GM18517 (cell line): ENCODE measurements around the gene CUBN.

Experiments
- ATAC-seq: cut with Tn5 transposase; IDR thresholded peaks from one replicate; pipeline ENCODE4 v1.9.1; 2021; ENCODE audit warnings: mild to moderate bottlenecking, moderate library complexity; ENCODE audit not compliant: unreplicated experiment

The CUBN gene

DNA sequence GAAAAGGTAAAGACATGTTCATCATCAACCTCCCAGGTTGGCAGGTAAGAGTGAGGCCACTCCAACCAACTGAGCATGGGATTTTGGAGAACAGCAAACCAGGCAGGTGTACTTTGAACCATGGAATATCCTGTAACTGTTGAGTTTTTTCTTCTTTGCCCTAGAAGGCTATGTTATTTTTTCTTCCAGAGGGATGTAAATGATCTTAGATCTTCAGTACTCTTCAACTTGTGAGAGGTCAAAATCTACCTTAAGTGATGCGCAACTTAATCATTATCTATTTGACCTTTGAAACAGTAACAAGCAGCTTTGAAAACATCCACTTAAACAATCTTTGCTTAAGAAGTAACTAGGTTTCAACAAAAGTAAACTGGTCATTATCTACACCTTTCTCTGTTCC, at the start of gene CUBN:
TSS of gene CUBN (minus strand) at position 71 of the 400 bp plus-strand sequence. CDS start at position 25, 46 bp downstream.
- ATAC-seq = no peak

DNA sequence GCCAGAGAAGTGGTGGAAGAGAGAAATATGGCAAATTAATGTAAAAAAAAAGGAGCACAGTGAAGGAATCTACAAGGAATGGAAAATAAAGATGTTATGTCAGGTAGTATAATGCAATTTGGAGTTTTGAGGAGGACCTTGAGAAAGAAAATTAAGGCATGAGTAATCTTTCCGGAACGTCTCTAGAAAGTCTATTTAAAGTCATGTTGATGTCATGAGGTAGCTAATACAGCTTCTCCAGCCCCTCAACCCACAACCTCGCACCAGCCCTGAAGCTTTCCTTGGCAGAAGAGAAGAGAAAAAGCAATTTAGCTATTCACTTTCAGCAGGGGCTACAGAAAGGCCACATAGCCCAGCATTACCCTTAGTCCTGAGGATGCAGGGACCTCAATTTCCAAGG, 49.4 kb upstream of the CUBN start:
- ATAC-seq = no peak

DNA sequence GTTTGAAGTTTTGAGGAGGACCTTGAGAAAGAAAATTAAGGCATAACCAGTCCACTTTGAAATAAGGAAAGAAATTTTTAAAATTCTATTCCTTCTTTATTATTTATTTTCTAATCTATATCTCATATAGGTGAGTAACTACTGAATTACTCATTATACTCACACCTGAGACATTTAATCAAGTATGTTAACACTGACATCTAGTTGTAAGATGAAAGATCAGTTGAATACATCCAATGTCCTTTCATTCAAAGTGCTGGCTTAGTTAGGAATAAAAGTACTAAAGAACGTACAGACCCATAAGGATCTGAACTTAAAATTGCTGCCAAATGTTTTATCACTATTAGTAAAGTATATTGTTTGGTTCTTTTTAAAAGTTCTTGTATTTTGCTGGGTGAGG, 48.4 kb upstream of the CUBN start:
- ATAC-seq = no peak

- no peak for ATAC-seq
Measured at GRCh38 chr10:17177014-17177413, 47.4 kb upstream of the CUBN start.

GRCh38 chr10:17176091-17176490, 46.5 kb upstream of the CUBN start:
- no peak for ATAC-seq

- no peak for ATAC-seq
Measured at GRCh38 chr10:17175551-17175950, 45.9 kb upstream of the CUBN start.

- ATAC-seq = no peak
Measured at GRCh38 chr10:17174626-17175025, 45.0 kb upstream of the CUBN start.

GRCh38 chr10:17171141-17171641, 41.6 kb upstream of the CUBN start:
- no peak for ATAC-seq

DNA sequence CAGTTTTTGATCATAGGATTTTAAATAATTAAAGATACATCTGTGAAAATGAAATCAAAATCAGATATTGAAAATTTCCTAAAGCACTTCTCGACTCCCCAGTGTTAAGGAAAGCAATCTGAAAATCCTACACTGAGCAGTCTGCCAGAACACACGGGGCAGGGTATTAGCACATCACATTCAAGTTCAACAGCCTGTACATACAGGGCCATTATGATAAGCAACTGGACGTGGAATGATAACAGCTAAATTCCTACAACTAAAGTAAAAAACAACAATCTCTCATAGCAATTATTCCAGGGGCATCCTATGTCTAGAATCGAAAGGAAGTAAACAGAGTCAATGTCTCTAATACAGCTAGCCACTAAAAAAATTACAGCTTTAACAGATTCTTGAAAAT, 40.2 kb upstream of the CUBN start:
- no peak for ATAC-seq

DNA sequence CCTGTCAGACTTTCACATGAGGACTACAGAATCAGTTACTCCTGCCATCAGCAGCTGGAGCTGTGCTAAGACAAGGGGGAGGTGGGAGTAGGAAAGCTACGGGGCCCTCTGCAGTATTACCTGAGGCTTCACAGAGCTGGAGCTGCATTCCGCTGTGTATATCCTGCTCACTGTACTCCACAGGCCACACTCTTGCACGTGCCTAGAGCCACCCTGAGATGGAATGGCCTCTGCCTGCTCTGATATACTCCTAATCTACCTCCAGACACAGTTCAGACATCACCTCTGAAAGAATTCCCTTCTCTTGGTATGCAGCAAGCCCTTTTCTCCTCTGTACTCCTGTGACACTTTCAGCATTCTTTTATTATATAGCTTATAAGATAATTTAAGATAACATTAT, 37.1 kb upstream of the CUBN start:
- no peak for ATAC-seq

DNA sequence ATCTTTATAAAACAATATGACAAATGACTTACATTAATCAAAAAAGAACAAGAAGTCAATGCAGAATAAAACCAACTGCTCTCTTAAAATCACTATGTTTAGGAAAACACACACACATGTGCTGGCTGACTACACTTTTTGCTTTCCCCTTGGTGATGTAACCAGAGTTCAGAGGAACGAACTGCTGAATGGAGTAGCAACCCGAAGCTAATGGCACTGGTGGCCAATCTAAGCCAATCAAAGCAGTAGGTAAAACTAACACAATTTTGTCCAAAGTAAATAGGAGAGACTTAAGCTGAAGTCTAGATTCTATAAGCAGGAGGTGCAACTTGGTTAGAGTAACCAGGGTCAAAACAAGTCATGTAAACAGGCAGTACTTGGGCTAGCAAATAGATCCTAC, 33.2 kb upstream of the CUBN start:
- ATAC-seq = no peak

DNA sequence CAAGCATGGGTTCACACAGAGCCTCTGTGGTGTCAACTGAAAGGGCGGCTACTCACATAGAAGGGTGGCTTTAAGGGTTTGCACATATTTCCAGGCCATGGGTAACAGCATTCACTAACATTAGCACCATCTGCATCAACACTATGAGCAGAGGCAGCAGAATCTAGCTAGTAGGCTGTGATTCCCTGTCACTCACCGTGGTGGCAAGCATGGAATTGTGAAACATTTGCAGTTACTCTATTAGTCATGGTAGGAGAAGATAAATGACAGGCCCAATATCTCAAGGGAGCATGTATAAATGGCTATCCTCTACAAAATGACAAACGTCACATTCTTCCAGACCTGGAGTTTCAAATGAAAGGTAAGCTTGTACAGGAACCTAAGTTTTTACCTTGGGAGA, 32.2 kb upstream of the CUBN start:
- no peak for ATAC-seq

- no peak for ATAC-seq
Measured at GRCh38 chr10:17157024-17157423, 27.4 kb upstream of the CUBN start.

DNA sequence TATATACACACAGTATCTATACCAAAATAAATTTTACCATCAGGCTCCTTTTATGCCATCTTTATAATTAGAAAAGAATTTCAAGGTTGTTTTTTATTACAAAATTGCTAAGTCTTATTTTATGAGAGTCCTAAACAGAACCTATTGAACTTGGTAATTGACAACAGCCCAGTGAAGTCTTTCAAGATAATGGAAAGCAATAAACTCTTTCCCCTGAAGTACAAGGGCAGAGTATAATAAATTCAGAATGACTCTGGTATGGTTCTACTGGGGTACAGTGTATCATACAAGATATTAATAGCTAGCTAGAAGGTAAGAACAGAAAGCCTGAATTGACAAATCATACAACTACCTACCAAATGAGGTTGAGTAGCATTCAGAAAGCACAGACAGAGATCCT, 26.2 kb upstream of the CUBN start:
- no peak for ATAC-seq

DNA sequence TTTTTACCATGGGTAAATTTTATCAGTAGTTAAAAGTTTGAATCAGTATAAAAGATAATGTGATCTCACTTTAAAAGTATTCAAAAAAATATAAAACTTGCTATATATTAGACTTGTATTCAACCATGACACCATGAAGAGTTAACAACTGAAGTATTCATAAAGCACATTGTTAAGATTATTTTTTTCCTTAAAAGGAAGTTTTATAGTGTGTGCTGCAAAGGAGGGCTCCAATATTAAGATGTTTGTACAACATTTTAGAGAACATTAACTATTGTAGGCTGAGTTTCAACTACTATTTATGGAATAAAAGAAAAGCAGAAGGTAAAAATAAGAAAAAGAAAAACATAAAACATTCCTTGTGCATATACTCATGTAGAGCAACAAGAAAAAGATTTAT, 24.5 kb upstream of the CUBN start:
- ATAC-seq = no peak

GRCh38 chr10:17153321-17153720, 23.7 kb upstream of the CUBN start:
- ATAC-seq = no peak

DNA sequence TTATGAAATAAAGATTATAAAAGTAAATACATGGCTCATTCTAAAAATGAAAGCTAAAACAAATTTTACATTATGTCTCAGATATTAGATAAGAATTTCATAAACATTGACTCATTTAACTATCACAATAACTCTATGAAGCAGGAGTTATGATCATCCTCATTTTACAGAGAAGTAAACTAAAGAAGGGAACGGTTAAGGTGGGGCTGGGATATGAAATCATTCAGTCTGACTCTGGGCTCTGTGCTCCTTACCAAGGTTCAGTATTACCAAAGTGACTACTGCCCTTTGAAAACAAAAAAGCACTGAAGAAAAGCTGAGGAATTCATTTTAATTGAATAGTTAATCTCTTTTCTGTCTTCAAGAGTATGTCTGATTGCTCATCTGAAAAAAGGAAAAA, 22.1 kb upstream of the CUBN start:
- ATAC-seq = no peak

GRCh38 chr10:17147884-17148489, 18.4 kb upstream of the CUBN start:
- ATAC-seq = no peak

DNA sequence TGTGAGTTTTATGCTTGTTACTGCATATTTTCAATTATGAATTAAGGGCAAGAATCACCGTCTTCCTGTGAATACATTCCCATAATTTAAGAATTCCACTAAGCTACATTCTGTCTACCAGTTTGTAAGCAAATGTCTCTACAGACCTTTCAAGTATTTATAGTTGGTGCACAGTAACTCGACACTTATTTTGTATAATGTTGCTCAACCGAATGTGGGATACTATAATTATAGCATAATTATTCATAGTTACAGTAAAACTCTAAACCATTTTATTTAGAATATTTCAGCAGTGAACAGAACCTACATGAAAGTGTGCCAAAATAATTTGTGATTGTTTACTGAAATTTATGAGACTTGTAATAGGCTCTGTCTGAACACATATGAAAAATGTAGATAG, 17.3 kb upstream of the CUBN start:
- ATAC-seq = no peak

GRCh38 chr10:17145239-17145638, 15.6 kb upstream of the CUBN start:
- no peak for ATAC-seq

DNA sequence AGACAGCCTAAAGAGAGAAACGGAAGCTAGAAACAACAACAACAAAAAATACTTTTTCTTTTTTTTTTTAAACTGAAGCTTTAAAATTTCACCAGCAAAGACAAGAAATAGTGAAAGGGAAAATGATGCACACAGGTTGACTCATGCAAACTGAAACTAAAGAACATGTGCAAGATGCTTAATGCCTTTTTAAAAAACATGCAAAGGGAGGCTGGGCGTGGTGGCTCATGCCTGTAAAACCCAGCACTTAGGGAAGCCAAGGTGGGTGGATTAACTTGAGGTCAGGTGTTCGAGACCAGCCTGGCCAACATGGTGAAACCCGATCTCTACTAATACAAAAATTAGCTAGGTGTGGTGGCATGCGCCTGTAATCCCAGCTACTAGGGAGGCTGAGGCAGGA, 15.1 kb upstream of the CUBN start:
- no peak for ATAC-seq

GRCh38 chr10:17144032-17144431, 14.4 kb upstream of the CUBN start:
- ATAC-seq = no peak

DNA sequence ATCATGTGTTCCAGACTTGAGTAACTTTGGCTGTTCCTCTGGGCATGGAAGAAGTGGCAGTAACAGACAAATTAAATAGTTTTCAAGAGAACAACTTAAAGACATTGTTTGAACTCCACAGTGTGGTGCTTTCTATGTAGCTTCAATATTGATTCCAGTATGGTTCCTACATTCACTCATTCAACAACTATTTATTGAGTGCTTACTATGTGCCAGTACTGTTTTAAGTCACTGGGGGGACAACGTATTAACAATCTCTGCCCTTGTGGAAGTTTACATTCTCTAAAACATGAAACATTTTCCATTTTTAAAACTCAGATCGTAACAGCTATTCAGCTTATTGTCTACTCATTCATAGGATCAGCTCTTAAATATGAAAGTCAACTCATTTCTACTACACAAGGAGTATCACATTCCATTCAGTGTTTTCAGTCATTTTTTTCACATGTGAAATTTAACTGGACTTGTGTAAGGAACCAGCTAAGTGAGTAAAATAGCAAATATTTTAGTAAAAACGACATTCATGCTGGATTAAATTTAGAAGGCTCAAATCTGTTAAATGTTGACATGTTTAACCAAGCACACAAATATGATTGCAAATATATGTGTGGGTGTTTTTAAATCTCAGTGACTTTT, 13.6 kb upstream of the CUBN start:
- no peak for ATAC-seq
